HepG2 (cell line): Measurements from ENCODE around the gene MTHFD1L. TPM values are rescaled to one million over a fixed set of nuclear protein-coding genes. Genes with fewer than 3 reads are reported as not detected.

Experiments
- ATAC-seq: fragments of 200-7000 bp; cut with Tn5 transposase; 3 replicates; pipeline ENCODE4 v1.9.1; 2020; ENCODE audit warnings: mild to moderate bottlenecking, moderate library complexity
- BruUV-seq: library from RNA; stranded (reverse); fragments of 400-500 nt; replicated peaks from 2 replicates; lab custom pipeline; 2021; lab: Mats Ljungman, UMichigan
- CTCF ChIA-PET: fragments of 300-600 bp; formaldehyde crosslinking; extraction: SDS; loops from one replicate; lab custom pipeline; 2021; ENCODE audit warnings: low total read pairs, inconsistent platforms, low intra/inter-chr PET ratio; lab: Yijun Ruan, JAX
- POLR2A ChIA-PET: fragments of 350-600 bp; sonication (Branson Sonifier 250); formaldehyde crosslinking; loops from one replicate; lab custom pipeline; 2020; ENCODE audit warnings: antibody characterized with exemption, inconsistent platforms; lab: Yijun Ruan, JAX
- DNase-seq: peaks from one replicate; pipeline ENCODE4 v3.0.0-alpha.2; 2015; ENCODE audit warnings: low spot score
- FAIRE-seq: peaks from 3 replicates; lab custom pipeline; 2011; peaks lifted over from hg19 to GRCh38; lab: Jason Lieb, UNC
- H2AFZ ChIP-seq: one replicate; pipeline ENCODE4 v1.6.1; 2011; ENCODE audit warnings: low read length, inconsistent platforms
- H3K27ac ChIP-seq: fragments of 300-600 bp; 3 replicates; pipeline ENCODE4 v1.8.0; 2011; ENCODE audit warnings: mixed run types, mild to moderate bottlenecking, mixed read lengths, low read length, inconsistent platforms; ENCODE audit not compliant: insufficient read depth; ENCODE audit errors: extremely low read length
- H3K27me3 ChIP-seq, 2 experiments: fragments of 200-600 bp in 1 of 2; 2 replicates in 1 of 2; 3 replicates in 1 of 2; pipeline versions ENCODE4 v1.6.0 to v1.8.0; 2011; ENCODE audit warnings: low read length in 2 of 2, mild to moderate bottlenecking in 2 of 2, moderate library complexity in 2 of 2, inconsistent platforms in 1 of 2; ENCODE audit not compliant: insufficient read depth in 2 of 2, control insufficient read depth in 1 of 2
- H3K36me3 ChIP-seq, 2 experiments: fragments of 200-600 bp in 1 of 2; replicated peaks in 1 of 2; 2 replicates in 1 of 2; 3 replicates in 1 of 2; pipeline versions ENCODE4 v1.5.1 to v1.8.0; 2011; ENCODE audit warnings: low read length in 2 of 2, inconsistent platforms in 1 of 2; ENCODE audit not compliant: insufficient read depth in 2 of 2, control insufficient read depth in 1 of 2
- H3K4me1 ChIP-seq: 2 replicates; pipeline ENCODE4 v1.5.1; 2012; ENCODE audit warnings: low read length, inconsistent platforms; ENCODE audit not compliant: insufficient read depth
- H3K4me2 ChIP-seq: 2 replicates; pipeline ENCODE4 v1.6.0; 2011; ENCODE audit warnings: low read depth, low read length, inconsistent platforms
- H3K4me3 ChIP-seq, 3 experiments: fragments of 200-600 bp in 1 of 3; sonication (generic), shearing (Covaris generic) in 1 of 3; replicated peaks in 1 of 3; 2 replicates each; pipeline ENCODE4 v1.5.1; 2011 to 2016; ENCODE audit warnings: low read length in 3 of 3, inconsistent platforms in 2 of 3, low read depth in 2 of 3, mild to moderate bottlenecking in 2 of 3, control low read depth in 1 of 3, mixed read lengths in 1 of 3; ENCODE audit not compliant: insufficient read depth in 1 of 3
- H3K79me2 ChIP-seq: one replicate; pipeline ENCODE4 v1.6.1; 2011; ENCODE audit warnings: low read length, inconsistent platforms; ENCODE audit not compliant: insufficient read depth
- H3K9ac ChIP-seq: 2 replicates; pipeline ENCODE4 v1.6.0; 2011; ENCODE audit warnings: mild to moderate bottlenecking, low read depth, low read length, inconsistent platforms; ENCODE audit not compliant: insufficient read depth
- H3K9me3 ChIP-seq: 2 replicates; pipeline ENCODE4 v1.5.1; 2012; ENCODE audit warnings: mild to moderate bottlenecking, low read length
- H4K20me1 ChIP-seq: 2 replicates; pipeline ENCODE4 v1.6.0; 2011; ENCODE audit warnings: inconsistent platforms, mild to moderate bottlenecking, low read length, moderate library complexity; ENCODE audit not compliant: insufficient read depth
- CENPT ChIP-seq: sonication (generic); formaldehyde crosslinking; IDR thresholded peaks from 2 replicates; pipeline ENCODE4 v1.8.0; 2022; ENCODE audit warnings: low read depth, mild to moderate bottlenecking, moderate library complexity, missing genetic modification reagents
- EZH2 ChIP-seq: conservative IDR thresholded peaks from 2 replicates; pipeline ENCODE4 v1.6.1; 2012; ENCODE audit warnings: mild to moderate bottlenecking, low read depth, low read length, moderate library complexity
- KDM4B ChIP-seq: sonication (generic); formaldehyde crosslinking; IDR thresholded peaks from 2 replicates; pipeline ENCODE4 v1.4.0; 2020; ENCODE audit warnings: missing genetic modification reagents
- RFX5 ChIP-seq: IDR thresholded peaks from 2 replicates; pipeline ENCODE4 v1.6.1; 2011; ENCODE audit warnings: low read depth, low read length, improper control_type of control experiment
- TEAD2 ChIP-seq: sonication (generic); formaldehyde crosslinking; IDR thresholded peaks from 2 replicates; pipeline ENCODE4 v1.9.0; 2021; ENCODE audit warnings: missing genetic modification reagents
- ZBTB21 ChIP-seq: sonication (generic); formaldehyde crosslinking; IDR thresholded peaks from 2 replicates; pipeline ENCODE4 v1.4.0; 2020; ENCODE audit warnings: missing genetic modification reagents
- ZMYM4 ChIP-seq: sonication (generic); formaldehyde crosslinking; IDR thresholded peaks from 2 replicates; pipeline ENCODE4 v1.8.1; 2023; ENCODE audit warnings: mild to moderate bottlenecking, missing genetic modification reagents
- ZNF225 ChIP-seq: sonication (generic); formaldehyde crosslinking; IDR thresholded peaks from 2 replicates; pipeline ENCODE4 v1.4.0; 2020; ENCODE audit warnings: mild to moderate bottlenecking, missing genetic modification reagents
- ZNF230 ChIP-seq: sonication (generic); formaldehyde crosslinking; IDR thresholded peaks from 2 replicates; pipeline ENCODE4 v1.4.0; 2020; ENCODE audit warnings: mild to moderate bottlenecking, missing genetic modification reagents
- ZNF446 ChIP-seq: sonication (generic); formaldehyde crosslinking; IDR thresholded peaks from 2 replicates; pipeline ENCODE4 v1.5.0; 2020; ENCODE audit warnings: mild to moderate bottlenecking, missing genetic modification reagents
- ZNF564 ChIP-seq: sonication (generic); formaldehyde crosslinking; IDR thresholded peaks from 2 replicates; pipeline ENCODE4 v1.8.1; 2023; ENCODE audit warnings: mild to moderate bottlenecking, missing genetic modification reagents
- ZNF780A ChIP-seq: sonication (generic); formaldehyde crosslinking; IDR thresholded peaks from 2 replicates; pipeline ENCODE4 v1.8.0; 2022; ENCODE audit warnings: mild to moderate bottlenecking, missing genetic modification reagents, moderate library complexity
- ZNF790 ChIP-seq: sonication (generic); formaldehyde crosslinking; IDR thresholded peaks from 2 replicates; pipeline ENCODE4 v1.8.0; 2022; ENCODE audit warnings: missing genetic modification reagents, mild to moderate bottlenecking, borderline replicate concordance
- WGBS: methylation state at CpG from one replicate; pipeline ENCODE4 v1.1.6; 2017; ENCODE audit warnings: low lambda C conversion rate; 5-methylcytosine and 5-hydroxymethylcytosine counted together
- in situ Hi-C: cut with HindIII; loops from 2 replicates; pipeline ENCODE4 v1.10.0; 2017; ENCODE audit warnings: low pct_unique_long_range_greater_than_20kb; ENCODE audit not compliant: extremely low pct_ligation_motif_present
- intact Hi-C: fragments of 100-400 bp; cut with micrococcal nuclease; formaldehyde crosslinking; loops from one replicate; pipeline ENCODE4 v1.10.0; 2022; ENCODE audit not compliant: unreplicated experiment
- polyA plus RNA-seq, 8 experiments: library from polyadenylated mRNA; depleted of rRNA in 3 of 8; stranded (reverse) in 7 of 8; unstranded in 1 of 8; fragments of >200 nt; fragmentation: Illumina TruSeq in 4 of 8; extraction: Trizol in 4 of 8; gene quantifications; 2 replicates each; pipeline versions ENCODE4 v1.2.1 to v1.2.3, GENCODE V29; 2011 to 2016; ENCODE audit warnings: low read depth in 4 of 8, missing spikeins in 1 of 8, mixed read lengths in 1 of 8; ENCODE audit not compliant: insufficient read depth in 1 of 8
- total RNA-seq, 5 experiments: library from RNA; depleted of rRNA; stranded (reverse); fragments of >200 nt; fragmentation: Illumina TruSeq; extraction: Trizol; gene quantifications; 2 replicates each; pipeline ENCODE4 v1.2.3, GENCODE V29; 2016; ENCODE audit warnings: low read depth in 1 of 5
- TF ChIP-seq, protein P1 (sequence below): sonication (generic); formaldehyde crosslinking; IDR thresholded peaks from 2 replicates; pipeline ENCODE4 v1.5.0; 2020; ENCODE audit warnings: mild to moderate bottlenecking, missing genetic modification reagents
- TF ChIP-seq, protein P2 (sequence below): sonication (generic); formaldehyde crosslinking; IDR thresholded peaks from 2 replicates; pipeline ENCODE4 v1.9.0; 2021; ENCODE audit warnings: missing genetic modification reagents, borderline replicate concordance
- TF ChIP-seq, protein P3 (sequence below): sonication (generic); formaldehyde crosslinking; IDR thresholded peaks from 2 replicates; pipeline ENCODE4 v1.8.0; 2022; ENCODE audit warnings: missing genetic modification reagents, mild to moderate bottlenecking, borderline replicate concordance

Gene MTHFD1L
- total and polyA plus RNA-seq, 2 of the 13 experiments (the other 11 are each of a cell fraction or from before 2014, with no cell fraction given) = 24.0 to 39.6 TPM

DNA sequence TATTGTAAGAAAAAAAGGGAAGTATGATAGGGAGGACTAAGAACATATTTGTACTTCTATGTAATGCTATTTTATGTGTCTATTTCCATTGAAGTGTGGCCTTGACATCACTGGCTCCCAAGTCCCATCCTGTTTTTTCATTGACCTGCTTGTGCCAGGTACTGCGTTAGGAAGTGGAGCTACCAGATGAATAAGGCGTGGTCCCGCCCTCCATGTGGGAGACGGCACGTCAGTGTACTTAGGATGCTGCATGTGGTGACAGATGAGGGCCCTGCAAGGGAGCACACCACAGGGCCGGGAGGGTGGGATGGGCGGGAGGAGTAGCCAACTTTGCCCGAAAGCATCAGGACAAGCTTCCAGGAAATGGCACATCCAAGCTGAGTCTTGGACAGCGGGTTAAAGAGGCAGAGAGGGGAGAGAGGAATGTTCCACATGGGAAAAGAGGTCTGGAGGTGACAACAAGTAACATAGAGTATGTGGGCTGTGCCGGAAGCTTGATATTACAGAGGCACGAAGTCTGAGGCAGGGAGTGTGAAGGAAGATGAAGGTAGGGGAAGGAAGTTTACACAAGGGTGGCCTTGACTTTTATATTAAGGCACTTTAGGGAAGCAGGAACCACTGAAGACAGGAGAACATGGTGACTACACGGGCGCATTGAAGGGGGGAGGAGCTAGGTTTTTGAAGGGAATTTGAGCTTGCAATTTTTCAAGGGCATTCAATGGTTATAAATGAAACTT lies 140.6 kb downstream of the MTHFD1L start:
- no peaks in the 10 kb centered on the region; the same call in 1 of the 2 replicates for H4K20me1 ChIP-seq
- CTCF ChIA-PET = no interaction called here

More for the DNA sequence above, 140.6 kb downstream of the MTHFD1L start:
- WGBS = 99% methylated on average over 13 of the region's 13 CpGs
- no peak overlapping the region for H3K4me3 ChIP-seq
- peaks cover 16% of the 10 kb centered on the region for H3K4me1 ChIP-seq
- TF ChIP-seq ZMYM4 (CRISPR knock-in tag) (no peak), RFX5 (no peak), ZNF564 (CRISPR knock-in tag) (no peak), TEAD2 (no peak), ZNF225 (CRISPR knock-in tag) (no peak), EZH2 (no peak), CENPT (CRISPR knock-in tag) (no peak), ZNF446 (CRISPR knock-in tag) (no peak), ZNF780A (CRISPR knock-in tag) (no peak), KDM4B (CRISPR knock-in tag) (no peak), ZNF230 (CRISPR knock-in tag) (no peak), ZBTB21 (CRISPR knock-in tag) (no peak), ZNF790 (CRISPR knock-in tag) (no peak)
- TF ChIP-seq, protein P1, sequence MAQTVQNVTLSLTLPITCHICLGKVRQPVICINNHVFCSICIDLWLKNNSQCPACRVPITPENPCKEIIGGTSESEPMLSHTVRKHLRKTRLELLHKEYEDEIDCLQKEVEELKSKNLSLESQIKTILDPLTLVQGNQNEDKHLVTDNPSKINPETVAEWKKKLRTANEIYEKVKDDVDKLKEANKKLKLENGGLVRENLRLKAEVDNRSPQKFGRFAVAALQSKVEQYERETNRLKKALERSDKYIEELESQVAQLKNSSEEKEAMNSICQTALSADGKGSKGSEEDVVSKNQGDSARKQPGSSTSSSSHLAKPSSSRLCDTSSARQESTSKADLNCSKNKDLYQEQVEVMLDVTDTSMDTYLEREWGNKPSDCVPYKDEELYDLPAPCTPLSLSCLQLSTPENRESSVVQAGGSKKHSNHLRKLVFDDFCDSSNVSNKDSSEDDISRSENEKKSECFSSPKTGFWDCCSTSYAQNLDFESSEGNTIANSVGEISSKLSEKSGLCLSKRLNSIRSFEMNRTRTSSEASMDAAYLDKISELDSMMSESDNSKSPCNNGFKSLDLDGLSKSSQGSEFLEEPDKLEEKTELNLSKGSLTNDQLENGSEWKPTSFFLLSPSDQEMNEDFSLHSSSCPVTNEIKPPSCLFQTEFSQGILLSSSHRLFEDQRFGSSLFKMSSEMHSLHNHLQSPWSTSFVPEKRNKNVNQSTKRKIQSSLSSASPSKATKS (CRISPR knock-in tag) = no peak
- TF ChIP-seq, protein P2, sequence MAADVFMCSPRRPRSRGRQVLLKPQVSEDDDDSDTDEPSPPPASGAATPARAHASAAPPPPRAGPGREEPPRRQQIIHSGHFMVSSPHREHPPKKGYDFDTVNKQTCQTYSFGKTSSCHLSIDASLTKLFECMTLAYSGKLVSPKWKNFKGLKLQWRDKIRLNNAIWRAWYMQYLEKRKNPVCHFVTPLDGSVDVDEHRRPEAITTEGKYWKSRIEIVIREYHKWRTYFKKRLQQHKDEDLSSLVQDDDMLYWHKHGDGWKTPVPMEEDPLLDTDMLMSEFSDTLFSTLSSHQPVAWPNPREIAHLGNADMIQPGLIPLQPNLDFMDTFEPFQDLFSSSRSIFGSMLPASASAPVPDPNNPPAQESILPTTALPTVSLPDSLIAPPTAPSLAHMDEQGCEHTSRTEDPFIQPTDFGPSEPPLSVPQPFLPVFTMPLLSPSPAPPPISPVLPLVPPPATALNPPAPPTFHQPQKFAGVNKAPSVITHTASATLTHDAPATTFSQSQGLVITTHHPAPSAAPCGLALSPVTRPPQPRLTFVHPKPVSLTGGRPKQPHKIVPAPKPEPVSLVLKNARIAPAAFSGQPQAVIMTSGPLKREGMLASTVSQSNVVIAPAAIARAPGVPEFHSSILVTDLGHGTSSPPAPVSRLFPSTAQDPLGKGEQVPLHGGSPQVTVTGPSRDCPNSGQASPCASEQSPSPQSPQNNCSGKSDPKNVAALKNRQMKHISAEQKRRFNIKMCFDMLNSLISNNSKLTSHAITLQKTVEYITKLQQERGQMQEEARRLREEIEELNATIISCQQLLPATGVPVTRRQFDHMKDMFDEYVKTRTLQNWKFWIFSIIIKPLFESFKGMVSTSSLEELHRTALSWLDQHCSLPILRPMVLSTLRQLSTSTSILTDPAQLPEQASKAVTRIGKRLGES = no peak
- TF ChIP-seq, protein P3, sequence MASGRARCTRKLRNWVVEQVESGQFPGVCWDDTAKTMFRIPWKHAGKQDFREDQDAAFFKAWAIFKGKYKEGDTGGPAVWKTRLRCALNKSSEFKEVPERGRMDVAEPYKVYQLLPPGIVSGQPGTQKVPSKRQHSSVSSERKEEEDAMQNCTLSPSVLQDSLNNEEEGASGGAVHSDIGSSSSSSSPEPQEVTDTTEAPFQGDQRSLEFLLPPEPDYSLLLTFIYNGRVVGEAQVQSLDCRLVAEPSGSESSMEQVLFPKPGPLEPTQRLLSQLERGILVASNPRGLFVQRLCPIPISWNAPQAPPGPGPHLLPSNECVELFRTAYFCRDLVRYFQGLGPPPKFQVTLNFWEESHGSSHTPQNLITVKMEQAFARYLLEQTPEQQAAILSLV (CRISPR knock-in tag) = no peak
- in situ Hi-C loops (no loop called here), intact Hi-C loops (no loop called here)
- no peak overlapping the region for H3K27ac ChIP-seq
- H3K4me2 ChIP-seq = no peak overlapping the region
- H3K9me3 ChIP-seq = no peaks in the 10 kb centered on the region
- H3K9ac ChIP-seq = no peak overlapping the region
- no peaks in the 10 kb centered on the region for H3K79me2 ChIP-seq
- FAIRE-seq (no peak), DNase-seq (no peak), ATAC-seq (no peak)
- POLR2A ChIA-PET = no interaction called here
- H3K36me3 ChIP-seq = peaks cover 4 to 14% of the 10 kb centered on the region in 2 experiments
- BruUV-seq = no TSS peak
- H3K27me3 ChIP-seq = no peaks in the 10 kb centered on the region
- H2AFZ ChIP-seq = no peak overlapping the region
